Measurements from ENCODE around the gene KRT71. TPM values are rescaled to one million over a fixed set of nuclear protein-coding genes. Genes with fewer than 3 reads are reported as not detected.

The KRT71 gene
- total and polyA plus RNA-seq, 8 donors, result not detected

GRCh38 chr12:52575948-52576347 lies 23.0 kb upstream of the KRT71 start:
- 71 to 98% (median 94%) methylated on average over 3 of the region's 3 CpGs for WGBS, 5 donors
- Histone ChIP-seq H3K4me3 (no peak overlapping the region), H3K4me1 (no peaks in the 10 kb centered on the region), H3K36me3 (no peaks in the 10 kb centered on the region), H3K9me3 (no peaks in the 10 kb centered on the region), H3K27me3 (peaks cover 0 to 24% (median 4%) of the 10 kb centered on the region in 3 donors), H3K27ac (no peak overlapping the region)
- intact Hi-C loops (cut with DNase I; ENCODE audit: low total_unique reads), result no loop called here
- DNase-seq, result no peak
- TF ChIP-seq POLR2AphosphoS5 (IDR thresholded peaks at IDR 0.05), result no peak

GRCh38 chr12:52575256-52575655 lies 22.3 kb upstream of the KRT71 start:
- no peak for DNase-seq
- H3K9me3 ChIP-seq, result no peaks in the 10 kb centered on the region
- H3K4me1 ChIP-seq, result no peaks in the 10 kb centered on the region
- 75 to 93% (median 90%) methylated on average over 9 of the region's 9 CpGs for WGBS, 5 donors
- H3K4me3 ChIP-seq, result no peak overlapping the region
- peaks cover 0 to 24% (median 4%) of the 10 kb centered on the region in 3 donors for H3K27me3 ChIP-seq
- no peak overlapping the region for H3K27ac ChIP-seq
- intact Hi-C loops (cut with DNase I; ENCODE audit: low total_unique reads), result no loop called here
- TF ChIP-seq EP300 (IDR thresholded peaks at IDR 0.05), result no peak
- no peak for TF ChIP-seq CTCF (IDR thresholded peaks at IDR 0.05)
- no peaks in the 10 kb centered on the region for H3K36me3 ChIP-seq

- 69 to 87% (median 80%) methylated on average over 3 of the region's 3 CpGs for WGBS, 5 donors
- Histone ChIP-seq H3K9me3 (no peaks in the 10 kb centered on the region), H3K27me3 (peaks cover 0 to 32% (median 4%) of the 10 kb centered on the region in 3 donors), H3K4me1 (no peaks in the 10 kb centered on the region), H3K4me3 (no peak within 1 kb of the TSS), H3K36me3 (no peaks in the 10 kb centered on the region), H3K27ac (no peak within 1 kb of the TSS)
- TF ChIP-seq CTCF (IDR thresholded peaks at IDR 0.05), result no peak
- TF ChIP-seq POLR2A (IDR thresholded peaks at IDR 0.05), result no peak
- no peak for TF ChIP-seq EP300 (IDR thresholded peaks at IDR 0.05)
- no peak for TF ChIP-seq POLR2AphosphoS5 (IDR thresholded peaks at IDR 0.05)
- intact Hi-C loops (cut with DNase I; ENCODE audit: low total_unique reads), result no loop called here
- no peak for DNase-seq
These were observed 20.8 kb upstream of the KRT71 start, which contains the start of gene KRT74 for GRCh38 chr12:52573743-52574142. KRT74 (minus strand) TSS chr12:52573843; CDS start chr12:52573777, 66 bp downstream.

- Histone ChIP-seq H3K9me3 (no peaks in the 10 kb centered on the region), H3K4me1 (no peaks in the 10 kb centered on the region), H3K36me3 (no peaks in the 10 kb centered on the region), H3K27me3 (peaks cover 0 to 32% (median 4%) of the 10 kb centered on the region in 3 donors), H3K4me3 (no peak overlapping the region), H3K27ac (no peak overlapping the region)
- intact Hi-C loops (cut with DNase I; ENCODE audit: low total_unique reads), result no loop called here
- TF ChIP-seq CTCF (IDR thresholded peaks at IDR 0.05) (no peak), POLR2A (IDR thresholded peaks at IDR 0.05) (no peak), EP300 (IDR thresholded peaks at IDR 0.05) (no peak), POLR2AphosphoS5 (IDR thresholded peaks at IDR 0.05) (no peak)
- WGBS, 5 donors, result 87 to 95% (median 93%) methylated on average over 10 to 15 of the region's 15 CpGs
- no peak for DNase-seq
These were observed 20.4 kb upstream of the KRT71 start for GRCh38 chr12:52573306-52573705.

- H3K4me1 ChIP-seq, result no peaks in the 10 kb centered on the region
- DNase-seq, result no peak
- WGBS, 5 donors, result 92 to 96% (median 94%) methylated on average over 8 to 10 of the region's 10 CpGs
- no peak for TF ChIP-seq POLR2A (IDR thresholded peaks at IDR 0.05)
- no peak for TF ChIP-seq CTCF (IDR thresholded peaks at IDR 0.05)
- TF ChIP-seq POLR2AphosphoS5 (IDR thresholded peaks at IDR 0.05), result no peak
- no peak for TF ChIP-seq EP300 (IDR thresholded peaks at IDR 0.05)
- H3K27ac ChIP-seq, result no peak overlapping the region
- peaks cover 0 to 52% (median 8%) of the 10 kb centered on the region in 3 donors for H3K27me3 ChIP-seq
- H3K9me3 ChIP-seq, result no peaks in the 10 kb centered on the region
- intact Hi-C loops (cut with DNase I; ENCODE audit: low total_unique reads), result no loop called here
- no peak overlapping the region for H3K4me3 ChIP-seq
- H3K36me3 ChIP-seq, result no peaks in the 10 kb centered on the region
These were observed 17.6 kb upstream of the KRT71 start for GRCh38 chr12:52570511-52570910.
